ENCODE data around the gene ISM1.

ISM1 gene

DNA sequence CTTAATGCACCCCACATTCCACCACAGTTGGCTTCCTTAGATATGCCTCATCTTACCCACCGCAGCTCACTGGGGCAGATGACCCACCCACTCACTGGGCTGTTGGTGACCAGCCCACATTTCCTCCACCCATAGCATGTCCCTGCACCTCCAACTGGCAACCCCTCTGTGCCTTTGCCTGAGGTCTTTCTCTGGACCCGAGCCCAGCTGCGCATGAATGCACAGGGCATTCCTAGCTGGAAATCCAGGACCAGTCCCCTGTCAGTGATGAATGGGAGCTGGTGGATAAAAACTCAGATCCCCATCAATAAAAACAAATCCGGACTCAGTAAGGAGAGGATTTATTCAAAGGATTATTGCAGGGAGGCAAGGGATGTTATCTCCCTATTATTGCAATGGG, 75.0 kb downstream of the ISM1 start:
- no peak for DNase-seq (ENCODE audit: insufficient read length, low spot score)
- FAIRE-seq = no peak
- no peak for TF ChIP-seq PAX5 (IDR thresholded peaks at IDR 0.05; ENCODE audit: insufficient read depth, low read length, severe bottlenecking)
- TF ChIP-seq POLR2AphosphoS5 (IDR thresholded peaks at IDR 0.05; ENCODE audit: low read depth, low read length) = no peak
- TF ChIP-seq TAF1 (IDR thresholded peaks at IDR 0.05; ENCODE audit: low read depth, low read length) = no peak
- no peak for TF ChIP-seq POU2F2 (IDR thresholded peaks at IDR 0.05; ENCODE audit: low read depth, low read length)
- TF ChIP-seq POLR2A (IDR thresholded peaks at IDR 0.05; ENCODE audit: low read depth, low read length) = no peak
- TF ChIP-seq SPI1 (IDR thresholded peaks at IDR 0.05; ENCODE audit: low read depth, low read length) = no peak

DNA sequence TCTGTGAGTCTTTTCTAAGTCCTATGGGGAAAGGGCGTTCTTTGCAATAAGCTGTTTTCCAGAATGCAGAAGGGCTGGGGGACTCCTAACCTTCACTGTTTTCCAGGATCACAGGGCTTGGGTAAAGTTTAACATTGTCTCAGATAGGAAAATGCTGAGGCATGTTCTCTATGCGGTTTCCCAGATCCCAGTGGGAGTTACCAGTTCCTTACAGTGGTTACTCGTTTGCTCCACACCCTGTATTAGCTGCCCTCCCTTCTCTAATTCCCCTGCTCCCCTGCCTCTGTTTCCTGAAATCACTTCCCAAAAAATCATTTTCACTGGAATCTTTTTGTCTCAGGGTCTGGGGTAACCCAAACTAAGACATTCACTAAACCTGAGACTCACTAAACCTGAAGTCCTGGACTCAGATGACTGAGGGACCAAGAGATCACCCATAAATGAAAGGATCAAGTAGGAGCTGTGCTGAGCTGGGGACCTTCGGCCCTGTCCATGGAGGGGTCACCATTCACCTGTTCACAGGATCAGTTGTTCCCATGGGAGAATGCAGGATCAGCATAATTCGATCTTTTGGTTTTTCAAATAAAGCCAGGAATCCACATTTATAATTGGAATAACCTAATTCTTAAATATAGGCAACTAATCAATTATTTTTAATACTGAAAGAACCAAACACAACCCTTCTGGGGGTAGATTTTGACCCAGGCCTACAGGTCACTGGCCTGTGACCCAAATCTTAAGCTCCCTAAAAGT, 76.2 kb downstream of the ISM1 start:
- TF ChIP-seq POLR2A (IDR thresholded peaks at IDR 0.05; ENCODE audit: low read depth, low read length) (no peak), PAX5 (IDR thresholded peaks at IDR 0.05; ENCODE audit: insufficient read depth, low read length, severe bottlenecking) (no peak), POU2F2 (IDR thresholded peaks at IDR 0.05; ENCODE audit: low read depth, low read length) (no peak), SPI1 (IDR thresholded peaks at IDR 0.05; ENCODE audit: low read depth, low read length) (no peak), POLR2AphosphoS5 (IDR thresholded peaks at IDR 0.05; ENCODE audit: low read depth, low read length) (no peak), TAF1 (IDR thresholded peaks at IDR 0.05; ENCODE audit: low read depth, low read length) (no peak)
- FAIRE-seq = no peak
- DNase-seq (ENCODE audit: insufficient read length, low spot score) = no peak

DNA sequence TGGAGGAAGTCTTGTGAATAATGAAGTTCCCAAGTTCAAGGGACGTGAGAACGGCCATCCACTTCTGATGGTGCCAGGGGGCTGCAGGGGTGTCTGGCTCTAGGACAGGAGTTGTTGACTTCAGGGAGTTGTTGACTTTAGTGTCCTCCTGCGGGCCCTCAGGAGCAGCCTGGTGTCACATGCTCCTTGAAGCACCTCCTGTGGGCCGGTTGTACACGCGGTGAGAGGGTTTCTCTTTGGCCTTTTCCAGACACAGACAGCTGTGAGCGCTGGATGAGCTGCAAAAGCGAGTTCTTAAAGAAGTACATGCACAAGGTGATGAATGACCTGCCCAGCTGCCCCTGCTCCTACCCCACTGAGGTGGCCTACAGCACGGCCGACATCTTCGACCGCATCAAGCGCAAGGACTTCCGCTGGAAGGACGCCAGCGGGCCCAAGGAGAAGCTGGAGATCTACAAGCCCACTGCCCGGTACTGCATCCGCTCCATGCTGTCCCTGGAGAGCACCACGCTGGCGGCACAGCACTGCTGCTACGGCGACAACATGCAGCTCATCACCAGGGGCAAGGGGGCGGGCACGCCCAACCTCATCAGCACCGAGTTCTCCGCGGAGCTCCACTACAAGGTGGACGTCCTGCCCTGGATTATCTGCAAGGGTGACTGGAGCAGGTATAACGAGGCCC, 77.8 kb downstream of the ISM1 start:
- no peak for DNase-seq (ENCODE audit: insufficient read length, low spot score)
- FAIRE-seq = no peak
- no peak for TF ChIP-seq SPI1 (IDR thresholded peaks at IDR 0.05; ENCODE audit: low read depth, low read length)
- TF ChIP-seq PAX5 (IDR thresholded peaks at IDR 0.05; ENCODE audit: insufficient read depth, low read length, severe bottlenecking) = no peak
- no peak for TF ChIP-seq POLR2A (IDR thresholded peaks at IDR 0.05; ENCODE audit: low read depth, low read length)
- no peak for TF ChIP-seq POLR2AphosphoS5 (IDR thresholded peaks at IDR 0.05; ENCODE audit: low read depth, low read length)
- no peak for TF ChIP-seq POU2F2 (IDR thresholded peaks at IDR 0.05; ENCODE audit: low read depth, low read length)
- TF ChIP-seq TAF1 (IDR thresholded peaks at IDR 0.05; ENCODE audit: low read depth, low read length) = no peak

DNA sequence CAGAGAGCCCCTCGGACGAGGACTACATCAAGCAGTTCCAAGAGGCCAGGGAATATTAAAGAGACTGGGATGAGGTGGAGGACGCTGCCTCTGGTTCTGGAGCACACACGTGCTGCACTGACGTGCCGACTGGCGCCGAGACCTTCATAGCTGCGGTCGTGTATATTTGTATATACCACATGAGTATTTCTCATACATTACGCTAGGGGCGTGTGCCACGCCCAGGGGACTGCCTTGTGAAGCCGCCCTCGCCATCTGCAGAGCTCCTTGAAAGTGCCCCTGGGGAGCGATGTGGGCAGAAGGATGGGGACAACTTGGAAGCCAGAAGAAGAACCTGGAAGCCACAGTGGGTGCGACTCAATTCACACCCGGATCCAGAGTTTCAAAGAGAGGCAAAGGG, 78.3 kb downstream of the ISM1 start:
- no peak for FAIRE-seq
- TF ChIP-seq SPI1 (IDR thresholded peaks at IDR 0.05; ENCODE audit: low read depth, low read length) = no peak
- no peak for TF ChIP-seq POLR2AphosphoS5 (IDR thresholded peaks at IDR 0.05; ENCODE audit: low read depth, low read length)
- TF ChIP-seq POLR2A (IDR thresholded peaks at IDR 0.05; ENCODE audit: low read depth, low read length) = no peak
- TF ChIP-seq POU2F2 (IDR thresholded peaks at IDR 0.05; ENCODE audit: low read depth, low read length) = no peak
- no peak for TF ChIP-seq TAF1 (IDR thresholded peaks at IDR 0.05; ENCODE audit: low read depth, low read length)
- no peak for TF ChIP-seq PAX5 (IDR thresholded peaks at IDR 0.05; ENCODE audit: insufficient read depth, low read length, severe bottlenecking)
- no peak for DNase-seq (ENCODE audit: insufficient read length, low spot score)

DNA sequence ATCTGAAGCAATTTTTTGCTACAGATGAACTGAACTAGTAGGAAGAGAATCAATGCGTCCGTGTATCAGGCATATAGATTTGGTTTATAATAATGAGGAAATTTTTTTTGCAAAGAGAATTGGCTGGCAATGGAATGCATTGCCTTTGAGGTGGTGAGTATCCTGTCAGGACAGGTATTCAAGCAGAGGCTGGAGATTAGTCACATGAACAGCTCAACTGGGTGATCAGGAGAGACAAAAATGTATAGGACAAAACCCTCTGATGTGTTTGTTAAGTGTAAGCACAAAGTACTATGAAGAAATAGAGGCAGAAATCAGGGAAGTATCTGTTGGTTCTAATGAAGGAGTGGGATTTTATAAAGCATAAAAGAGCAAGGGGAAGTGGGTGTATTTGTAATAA, 80.5 kb downstream of the ISM1 start:
- no peak for DNase-seq (ENCODE audit: insufficient read length, low spot score)
- FAIRE-seq = no peak
- TF ChIP-seq POU2F2 (IDR thresholded peaks at IDR 0.05; ENCODE audit: low read depth, low read length) (no peak), SPI1 (IDR thresholded peaks at IDR 0.05; ENCODE audit: low read depth, low read length) (no peak), TAF1 (IDR thresholded peaks at IDR 0.05; ENCODE audit: low read depth, low read length) (no peak), POLR2A (IDR thresholded peaks at IDR 0.05; ENCODE audit: low read depth, low read length) (no peak), PAX5 (IDR thresholded peaks at IDR 0.05; ENCODE audit: insufficient read depth, low read length, severe bottlenecking) (no peak), POLR2AphosphoS5 (IDR thresholded peaks at IDR 0.05; ENCODE audit: low read depth, low read length) (no peak)

DNA sequence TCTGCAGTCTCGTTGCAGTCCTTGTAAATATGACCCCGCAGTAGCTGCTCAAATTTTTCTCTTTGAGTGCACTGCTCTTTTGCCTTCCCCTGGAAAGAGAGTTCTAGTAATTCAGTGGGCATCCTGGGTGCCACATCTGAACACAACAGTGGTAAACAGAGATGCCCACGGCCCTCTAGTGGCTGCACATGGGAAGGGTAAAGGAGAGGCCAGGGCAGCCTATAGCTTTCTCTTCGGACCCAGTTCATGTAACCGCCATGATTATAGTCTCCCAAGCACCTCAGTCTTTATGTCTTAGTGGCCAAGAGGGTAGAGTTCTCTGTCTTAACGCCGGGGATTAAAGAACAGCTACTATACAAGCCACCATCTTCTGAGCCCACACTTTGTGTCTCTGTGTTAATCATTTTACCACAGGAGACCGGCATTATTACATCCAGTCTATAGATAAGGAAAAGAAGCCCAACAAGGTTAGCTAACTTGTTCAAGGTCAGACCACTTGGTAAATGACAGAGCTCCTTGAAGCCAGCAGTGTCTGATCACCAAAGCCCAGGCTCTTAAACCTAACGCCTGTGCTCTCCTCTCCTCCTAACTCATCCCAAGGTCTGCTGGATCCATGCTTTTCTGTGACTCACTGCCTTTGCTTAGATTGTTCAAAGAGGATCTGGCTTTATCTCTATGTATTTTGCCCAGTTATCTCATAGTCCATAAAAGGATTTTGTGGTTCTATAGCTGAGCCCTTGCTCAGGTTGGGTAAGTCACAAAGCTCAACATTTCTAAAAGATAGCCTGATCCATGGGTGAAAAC, 81.8 kb downstream of the ISM1 start:
- DNase-seq (ENCODE audit: insufficient read length, low spot score) (no peak), FAIRE-seq (no peak)
- no peak for TF ChIP-seq POLR2A (IDR thresholded peaks at IDR 0.05; ENCODE audit: low read depth, low read length)
- TF ChIP-seq TAF1 (IDR thresholded peaks at IDR 0.05; ENCODE audit: low read depth, low read length) = no peak
- no peak for TF ChIP-seq PAX5 (IDR thresholded peaks at IDR 0.05; ENCODE audit: insufficient read depth, low read length, severe bottlenecking)
- TF ChIP-seq POLR2AphosphoS5 (IDR thresholded peaks at IDR 0.05; ENCODE audit: low read depth, low read length) = no peak
- no peak for TF ChIP-seq SPI1 (IDR thresholded peaks at IDR 0.05; ENCODE audit: low read depth, low read length)
- TF ChIP-seq POU2F2 (IDR thresholded peaks at IDR 0.05; ENCODE audit: low read depth, low read length) = no peak

DNA sequence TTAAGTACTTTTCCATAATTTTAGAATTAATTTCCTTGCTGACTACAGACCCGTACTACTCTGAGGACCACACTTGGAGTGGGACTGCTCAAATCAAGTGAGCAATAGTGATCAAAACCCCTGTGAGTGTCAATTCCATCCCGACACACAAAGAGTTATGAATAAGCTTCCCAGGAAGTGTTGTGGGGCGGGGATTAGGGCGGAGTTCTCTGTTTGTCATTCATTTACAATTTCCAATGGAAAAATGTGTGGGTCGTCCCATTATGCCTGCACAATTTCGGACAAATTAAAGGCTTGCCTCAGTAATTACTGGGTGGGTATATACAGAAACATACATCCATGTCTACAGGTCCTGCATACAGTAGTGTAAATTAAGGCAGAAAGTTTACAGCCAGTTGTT, 84.2 kb downstream of the ISM1 start:
- FAIRE-seq (no peak), DNase-seq (ENCODE audit: insufficient read length, low spot score) (no peak)
- TF ChIP-seq POLR2A (IDR thresholded peaks at IDR 0.05; ENCODE audit: low read depth, low read length) (no peak), POLR2AphosphoS5 (IDR thresholded peaks at IDR 0.05; ENCODE audit: low read depth, low read length) (no peak), POU2F2 (IDR thresholded peaks at IDR 0.05; ENCODE audit: low read depth, low read length) (no peak), SPI1 (IDR thresholded peaks at IDR 0.05; ENCODE audit: low read depth, low read length) (no peak), TAF1 (IDR thresholded peaks at IDR 0.05; ENCODE audit: low read depth, low read length) (no peak)

DNA sequence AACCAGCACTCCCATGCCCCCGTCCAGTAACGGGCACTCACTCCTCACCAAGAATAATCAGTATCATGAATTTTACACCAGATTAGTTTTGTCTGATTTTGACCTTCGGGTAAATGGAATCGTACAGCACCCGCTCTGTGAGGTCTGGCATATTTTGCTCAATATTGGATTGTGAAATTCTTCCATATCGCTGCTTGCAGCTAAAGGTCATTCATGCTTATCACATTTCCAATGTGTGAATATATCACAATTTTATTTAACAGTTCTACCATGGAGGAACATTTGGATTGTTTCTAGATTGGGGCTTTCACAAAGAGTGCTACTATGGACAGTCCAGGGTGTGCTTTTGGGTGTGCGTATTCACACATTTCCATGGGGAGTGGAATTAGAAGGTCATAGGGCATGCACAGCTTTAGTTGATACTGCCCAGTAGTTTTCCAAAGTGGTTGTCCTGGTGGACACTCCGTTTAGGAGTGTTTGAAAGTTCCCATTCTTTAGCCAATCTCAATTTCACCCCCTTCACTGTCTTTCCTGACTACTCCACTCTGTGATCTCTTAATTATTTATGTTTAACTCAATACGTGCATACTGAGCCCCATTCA, 86.6 kb downstream of the ISM1 start:
- TF ChIP-seq POLR2A (IDR thresholded peaks at IDR 0.05; ENCODE audit: low read depth, low read length) (no peak), POLR2AphosphoS5 (IDR thresholded peaks at IDR 0.05; ENCODE audit: low read depth, low read length) (no peak), PAX5 (IDR thresholded peaks at IDR 0.05; ENCODE audit: insufficient read depth, low read length, severe bottlenecking) (no peak), SPI1 (IDR thresholded peaks at IDR 0.05; ENCODE audit: low read depth, low read length) (no peak), POU2F2 (IDR thresholded peaks at IDR 0.05; ENCODE audit: low read depth, low read length) (no peak), TAF1 (IDR thresholded peaks at IDR 0.05; ENCODE audit: low read depth, low read length) (no peak)
- no peak for FAIRE-seq
- DNase-seq (ENCODE audit: insufficient read length, low spot score) = no peak

Data from GM12891 (cell line).